GM12891 (cell line): ENCODE results near the gene LGALS4.

Source experiments
- PAX5 ChIP-seq: IDR thresholded peaks from 2 replicates; pipeline ENCODE4 v1.6.1; 2011; ENCODE audit warnings: low read length, moderate library complexity, mild to moderate bottlenecking; ENCODE audit not compliant: insufficient read depth, severe bottlenecking
- POLR2A ChIP-seq: IDR thresholded peaks from 2 replicates; pipeline ENCODE4 v1.6.1; 2011; ENCODE audit warnings: low read depth, low read length, control low read depth
- POLR2AphosphoS5 ChIP-seq: IDR thresholded peaks from 2 replicates; pipeline ENCODE4 v1.6.1; 2011; ENCODE audit warnings: low read depth, low read length, control low read depth
- POU2F2 ChIP-seq: IDR thresholded peaks from 2 replicates; pipeline ENCODE4 v1.6.1; 2011; ENCODE audit warnings: low read depth, mild to moderate bottlenecking, control low read depth, low read length, moderate library complexity
- SPI1 ChIP-seq: IDR thresholded peaks from 2 replicates; pipeline ENCODE4 v1.6.1; 2011; ENCODE audit warnings: low read depth, low read length, control low read depth
- TAF1 ChIP-seq: IDR thresholded peaks from 2 replicates; pipeline ENCODE4 v1.6.1; 2011; ENCODE audit warnings: low read depth, low read length, control low read depth

- TF ChIP-seq POLR2A = no peak
- TF ChIP-seq TAF1 = no peak
- TF ChIP-seq SPI1 = no peak
- no peak for TF ChIP-seq POLR2AphosphoS5
- TF ChIP-seq POU2F2 = no peak
- TF ChIP-seq PAX5 = no peak
Measured at GRCh38 chr19:38808741-38809140, 4.0 kb downstream of the LGALS4 start.
